Adrenal gland (tissue), 5 donors: ENCODE data around the gene SEMA4C.
"Not testable (repeated sequence)": the region's sequence is repeated elsewhere in the genome, so short reads cannot be mapped to it uniquely, and the experiment has no call there.

ENCODE experiments used
- POLR2A ChIP-seq, 2 donors: fragments of 450-650 bp; IDR thresholded peaks; one replicate each; pipeline ENCODE4 v1.6.1; 2017; ENCODE audit warnings: antibody characterized with exemption in 2 of 2, mild to moderate bottlenecking in 2 of 2, moderate library complexity in 1 of 2
- TF ChIP-seq, protein P1 (sequence below), 6 experiments: fragments of 450-650 bp in 4 of 6; fragments of 200-600 bp in 2 of 6; sonication (generic) in 1 of 6; IDR thresholded peaks; 1 replicate in 5 of 6; 2 replicates in 1 of 6; pipeline versions ENCODE4 v1.5.1 to v1.8.0; 2016 to 2021; ENCODE audit warnings: antibody characterized with exemption in 6 of 6, mild to moderate bottlenecking in 2 of 6, moderate library complexity in 1 of 6
- donor health status: DM: no; HTN: no; CAD: no.

DNA sequence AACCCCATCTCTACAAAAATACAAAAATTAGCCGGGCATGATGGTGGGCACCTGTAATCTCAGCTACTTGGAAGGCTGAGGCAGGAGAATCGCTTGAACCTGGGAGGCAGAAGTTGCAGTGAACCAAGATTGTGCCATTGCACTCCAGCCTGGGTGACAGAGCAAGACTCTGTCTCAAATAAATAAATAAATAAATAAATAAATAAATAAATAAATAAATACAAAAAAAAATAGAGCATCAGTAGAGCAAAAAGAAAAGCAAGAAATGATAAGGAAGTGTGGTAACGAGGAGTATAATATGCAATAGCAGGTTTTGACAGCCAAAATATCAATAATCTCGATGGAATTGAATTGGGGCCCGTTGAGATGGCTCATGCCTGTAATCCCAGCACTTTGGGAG is 19.6 kb upstream of the SEMA4C start:
- TF ChIP-seq, protein P1, sequence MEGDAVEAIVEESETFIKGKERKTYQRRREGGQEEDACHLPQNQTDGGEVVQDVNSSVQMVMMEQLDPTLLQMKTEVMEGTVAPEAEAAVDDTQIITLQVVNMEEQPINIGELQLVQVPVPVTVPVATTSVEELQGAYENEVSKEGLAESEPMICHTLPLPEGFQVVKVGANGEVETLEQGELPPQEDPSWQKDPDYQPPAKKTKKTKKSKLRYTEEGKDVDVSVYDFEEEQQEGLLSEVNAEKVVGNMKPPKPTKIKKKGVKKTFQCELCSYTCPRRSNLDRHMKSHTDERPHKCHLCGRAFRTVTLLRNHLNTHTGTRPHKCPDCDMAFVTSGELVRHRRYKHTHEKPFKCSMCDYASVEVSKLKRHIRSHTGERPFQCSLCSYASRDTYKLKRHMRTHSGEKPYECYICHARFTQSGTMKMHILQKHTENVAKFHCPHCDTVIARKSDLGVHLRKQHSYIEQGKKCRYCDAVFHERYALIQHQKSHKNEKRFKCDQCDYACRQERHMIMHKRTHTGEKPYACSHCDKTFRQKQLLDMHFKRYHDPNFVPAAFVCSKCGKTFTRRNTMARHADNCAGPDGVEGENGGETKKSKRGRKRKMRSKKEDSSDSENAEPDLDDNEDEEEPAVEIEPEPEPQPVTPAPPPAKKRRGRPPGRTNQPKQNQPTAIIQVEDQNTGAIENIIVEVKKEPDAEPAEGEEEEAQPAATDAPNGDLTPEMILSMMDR (IDR thresholded peaks at IDR 0.05), result not testable (repeated sequence)
- not testable (repeated sequence) for TF ChIP-seq POLR2A (IDR thresholded peaks at IDR 0.05)
